Keratinocyte (primary cell): Measurements from ENCODE around the gene MME. TPM values are rescaled to one million over a fixed set of nuclear protein-coding genes. Genes with fewer than 3 reads are reported as not detected.

Experiments used
- DNase-seq: peaks from one replicate; pipeline ENCODE4 v3.0.0-alpha.2; 2011; ENCODE audit warnings: low read depth, missing footprints, low spot score
- FAIRE-seq: peaks from 2 replicates; lab custom pipeline; 2011; peaks lifted over from hg19 to GRCh38; lab: Jason Lieb, UNC
- H2AFZ ChIP-seq: 2 replicates; pipeline ENCODE4 v1.6.0; 2012; ENCODE audit warnings: low read length, control low read depth, inconsistent platforms; ENCODE audit not compliant: control insufficient read depth
- H3K27ac ChIP-seq: 2 replicates; pipeline ENCODE4 v1.5.1; 2011; ENCODE audit warnings: low read length; ENCODE audit not compliant: control insufficient read depth, insufficient read depth
- H3K27me3 ChIP-seq: 3 replicates; pipeline ENCODE4 v1.6.0; 2011; ENCODE audit warnings: low read length; ENCODE audit not compliant: control insufficient read depth, insufficient read depth; ENCODE audit errors: extremely low read depth
- H3K36me3 ChIP-seq, 2 experiments: 2 replicates in 1 of 2; 3 replicates in 1 of 2; pipeline ENCODE4 v1.5.1; 2011; ENCODE audit warnings: low read length in 2 of 2, mild to moderate bottlenecking in 1 of 2; ENCODE audit not compliant: control insufficient read depth in 2 of 2, insufficient read depth in 2 of 2; ENCODE audit errors: extremely low read depth in 1 of 2
- H3K4me1 ChIP-seq: 3 replicates; pipeline ENCODE4 v1.5.1; 2011; ENCODE audit warnings: low read length; ENCODE audit not compliant: control insufficient read depth, insufficient read depth; ENCODE audit errors: extremely low read depth
- H3K4me2 ChIP-seq: 3 replicates; pipeline ENCODE4 v1.6.0; 2011; ENCODE audit warnings: low read depth, low read length; ENCODE audit not compliant: control insufficient read depth, insufficient read depth; ENCODE audit errors: extremely low read depth
- H3K4me3 ChIP-seq, 3 experiments: fragments of 200-600 bp in 1 of 3; sonication (generic) in 1 of 3; 2 replicates in 2 of 3; 3 replicates in 1 of 3; pipeline ENCODE4 v1.5.1; 2011 to 2016; ENCODE audit warnings: low read length in 3 of 3, mild to moderate bottlenecking in 3 of 3, control low read depth in 2 of 3, inconsistent platforms in 1 of 3, low read depth in 1 of 3, mixed read lengths in 1 of 3, mixed run types in 1 of 3, moderate library complexity in 1 of 3; ENCODE audit not compliant: control insufficient read depth in 2 of 3, insufficient read depth in 2 of 3; ENCODE audit errors: extremely low read depth in 1 of 3
- H3K79me2 ChIP-seq: 2 replicates; pipeline ENCODE4 v1.6.0; 2012; ENCODE audit warnings: low read length; ENCODE audit not compliant: control insufficient read depth, insufficient read depth
- H3K9ac ChIP-seq: 3 replicates; pipeline ENCODE4 v1.6.0; 2011; ENCODE audit warnings: low read length; ENCODE audit not compliant: control insufficient read depth, insufficient read depth; ENCODE audit errors: extremely low read depth
- H3K9me1 ChIP-seq: 3 replicates; pipeline ENCODE4 v1.6.0; 2011; ENCODE audit warnings: low read length; ENCODE audit not compliant: control insufficient read depth, insufficient read depth; ENCODE audit errors: extremely low read depth
- H3K9me3 ChIP-seq: 2 replicates; pipeline ENCODE4 v1.5.1; 2012; ENCODE audit warnings: low read depth, low read length; ENCODE audit not compliant: control insufficient read depth
- H4K20me1 ChIP-seq: 3 replicates; pipeline ENCODE4 v1.6.0; 2011; ENCODE audit warnings: low read length; ENCODE audit not compliant: control insufficient read depth, insufficient read depth; ENCODE audit errors: extremely low read depth
- CTCF ChIP-seq, 3 experiments: IDR thresholded peaks in 1 of 3; conservative IDR thresholded peaks in 1 of 3; optimal IDR thresholded peaks in 1 of 3; 2 replicates in 2 of 3; 3 replicates in 1 of 3; pipeline versions ENCODE3 to v1.5.1; 2011; ENCODE audit warnings: low read length in 3 of 3, mild to moderate bottlenecking in 3 of 3, moderate library complexity in 2 of 3, control low read depth in 1 of 3, inconsistent platforms in 1 of 3; ENCODE audit not compliant: insufficient read depth in 2 of 3; ENCODE audit errors: extremely low read depth in 1 of 3
- EZH2 ChIP-seq: IDR thresholded peaks from one replicate; pipeline ENCODE4 v1.6.1; 2012; ENCODE audit warnings: inconsistent platforms, mild to moderate bottlenecking, low read length, moderate library complexity
- dilution Hi-C: fragments of 300-500 bp; cut with MboI; formaldehyde crosslinking; loops from one replicate; pipeline ENCODE4 v1.7.0; 2020; ENCODE audit warnings: low sequenced_read_pairs; ENCODE audit not compliant: extremely low pct_ligation_motif_present
- polyA plus RNA-seq, 5 experiments: library from polyadenylated mRNA; depleted of rRNA in 3 of 5; stranded (reverse) in 3 of 5; stranded (forward) in 1 of 5; unstranded in 1 of 5; fragments of >200 nt; gene quantifications; 1 replicate in 1 of 5; 2 replicates in 3 of 5; 3 replicates in 1 of 5; pipeline versions ENCODE4 v1.2.1 to v1.2.3, GENCODE V29; 2011 to 2012; ENCODE audit warnings: missing spikeins in 2 of 5, low read depth in 1 of 5, low replicate concordance in 1 of 5

Gene MME
- polyA plus RNA-seq, 1 donor (not counting 4 experiments of a cell fraction or from before 2014, with no cell fraction given) = 2.0 TPM

- Histone ChIP-seq H3K9ac (no peak overlapping the region), H3K9me3 (no peaks in the 10 kb centered on the region), H3K4me3 (no peak overlapping the region), H4K20me1 (no peaks in the 10 kb centered on the region), H3K79me2 (no peaks in the 10 kb centered on the region), H3K4me1 (no peaks in the 10 kb centered on the region), H3K27me3 (no peaks in the 10 kb centered on the region), H2AFZ (no peak overlapping the region), H3K9me1 (no peaks in the 10 kb centered on the region), H3K36me3 (no peaks in the 10 kb centered on the region), H3K27ac (no peak overlapping the region), H3K4me2 (no peak overlapping the region)
- FAIRE-seq (no peak), DNase-seq (no peak)
- dilution Hi-C loops = no loop called here
- TF ChIP-seq EZH2 = no peak
- no peak for TF ChIP-seq CTCF (optimal IDR thresholded peaks at IDR 0.05 in 1 of 3, IDR thresholded peaks at IDR 0.05 in 1 of 3, conservative IDR thresholded peaks at IDR 0.05 in 1 of 3; ENCODE audit: extremely low read depth in 1 of 3, insufficient read depth in 2 of 3, low read length in 3 of 3)
These were observed 41.9 kb upstream of the MME start for GRCh38 chr3:155038203-155038554.

- dilution Hi-C loops = no loop called here
- no peaks in the 10 kb centered on the region for H3K27me3 ChIP-seq
- TF ChIP-seq CTCF (optimal IDR thresholded peaks at IDR 0.05 in 1 of 3, IDR thresholded peaks at IDR 0.05 in 1 of 3, conservative IDR thresholded peaks at IDR 0.05 in 1 of 3; ENCODE audit: extremely low read depth in 1 of 3, insufficient read depth in 2 of 3, low read length in 3 of 3) (no peak), EZH2 (no peak)
- no peak overlapping the region for H3K4me2 ChIP-seq
- H3K4me3 ChIP-seq = no peak overlapping the region
- H3K9ac ChIP-seq = no peak overlapping the region
- no peaks in the 10 kb centered on the region for H3K9me1 ChIP-seq
- no peaks in the 10 kb centered on the region for H3K36me3 ChIP-seq
- no peaks in the 10 kb centered on the region for H3K79me2 ChIP-seq
- FAIRE-seq (no peak), DNase-seq (no peak)
- no peaks in the 10 kb centered on the region for H3K9me3 ChIP-seq
- H3K27ac ChIP-seq = no peak overlapping the region
- H2AFZ ChIP-seq = no peak overlapping the region
- H3K4me1 ChIP-seq = no peaks in the 10 kb centered on the region
- H4K20me1 ChIP-seq = no peaks in the 10 kb centered on the region
These were observed 33.2 kb upstream of the MME start for GRCh38 chr3:155046935-155047334.
